Nephron progenitor cell (in vitro differentiated cells): ENCODE data around the gene RHEB.

Experiments
- DNase-seq: peaks from one replicate; pipeline ENCODE4 v3.0.0; 2021
- H3K27ac Mint-ChIP-seq: 2 replicates; pipeline ENCODE4 v1.8.0; 2021; ENCODE audit warnings: mild to moderate bottlenecking, moderate library complexity, mixed read lengths
- H3K27me3 Mint-ChIP-seq: 2 replicates; pipeline ENCODE4 v1.8.0; 2021; ENCODE audit warnings: mild to moderate bottlenecking, low read depth, mixed read lengths; ENCODE audit not compliant: poor library complexity
- H3K36me3 Mint-ChIP-seq: 2 replicates; pipeline ENCODE4 v1.8.0; 2021; ENCODE audit warnings: low read depth, mixed read lengths
- H3K4me1 Mint-ChIP-seq: 2 replicates; pipeline ENCODE4 v1.8.0; 2021; ENCODE audit warnings: mixed read lengths
- H3K4me3 Mint-ChIP-seq: 2 replicates; pipeline ENCODE4 v1.8.0; 2021; ENCODE audit warnings: mild to moderate bottlenecking, moderate library complexity, mixed read lengths
- H3K9me3 Mint-ChIP-seq: 2 replicates; pipeline ENCODE4 v1.8.0; 2021; ENCODE audit warnings: mild to moderate bottlenecking, moderate library complexity, mixed read lengths
- CTCF ChIP-seq: fragments of 200-600 bp; sonication (generic); IDR thresholded peaks from 2 replicates; pipeline ENCODE4 v1.5.0; 2021; ENCODE audit warnings: antibody characterized with exemption

The RHEB gene

GRCh38 chr7:151439855-151440798 is 79.6 kb downstream of the RHEB start, which contains the start of gene CRYGN:
TSS of gene CRYGN (minus strand) at chr7:151440141. CDS start at chr7:151439917, 224 bp downstream.
- H3K27ac Mint-ChIP-seq, result no peak within 1 kb of the TSS
- peak within 1 kb of the TSS; percentile 76 for H3K4me3 Mint-ChIP-seq
- H3K36me3 Mint-ChIP-seq, result no peaks in the 10 kb centered on the region
- H3K27me3 Mint-ChIP-seq, result peaks cover 10% of the 10 kb centered on the region
- TF ChIP-seq CTCF, result no peak
- peaks cover 7% of the 10 kb centered on the region for H3K9me3 Mint-ChIP-seq
- peaks cover 70% of the 10 kb centered on the region for H3K4me1 Mint-ChIP-seq
- DNase-seq, result peak; percentile 55

- Mint-ChIP-seq H3K36me3 (no peaks in the 10 kb centered on the region), H3K27ac (no peak overlapping the region), H3K9me3 (peaks cover 7% of the 10 kb centered on the region), H3K4me3 (peak overlapping the region; percentile 64), H3K4me1 (peaks cover 67% of the 10 kb centered on the region), H3K27me3 (peaks cover 10% of the 10 kb centered on the region)
- no peak for TF ChIP-seq CTCF
- DNase-seq, result no peak
Measured at GRCh38 chr7:151438864-151439601, 80.7 kb downstream of the RHEB start.

GRCh38 chr7:151437866-151438516 is 81.7 kb downstream of the RHEB start:
- peaks cover 10% of the 10 kb centered on the region for H3K27me3 Mint-ChIP-seq
- H3K4me3 Mint-ChIP-seq, result no peak overlapping the region
- no peak overlapping the region for H3K27ac Mint-ChIP-seq
- H3K4me1 Mint-ChIP-seq, result peaks cover 63% of the 10 kb centered on the region
- TF ChIP-seq CTCF, result no peak
- no peaks in the 10 kb centered on the region for H3K36me3 Mint-ChIP-seq
- peaks cover 4% of the 10 kb centered on the region for H3K9me3 Mint-ChIP-seq
- DNase-seq, result no peak

- DNase-seq, result no peak
- peaks cover 10% of the 10 kb centered on the region for H3K27me3 Mint-ChIP-seq
- no peaks in the 10 kb centered on the region for H3K36me3 Mint-ChIP-seq
- H3K9me3 Mint-ChIP-seq, result no peaks in the 10 kb centered on the region
- H3K4me1 Mint-ChIP-seq, result peaks cover 55% of the 10 kb centered on the region
- H3K27ac Mint-ChIP-seq, result no peak overlapping the region
- TF ChIP-seq CTCF, result no peak
- no peak overlapping the region for H3K4me3 Mint-ChIP-seq
Measured at GRCh38 chr7:151437159-151437553, 82.5 kb downstream of the RHEB start.

- DNase-seq, result no peak
- Mint-ChIP-seq H3K4me3 (no peak overlapping the region), H3K9me3 (no peaks in the 10 kb centered on the region), H3K4me1 (peaks cover 49% of the 10 kb centered on the region), H3K27ac (no peak overlapping the region), H3K36me3 (no peaks in the 10 kb centered on the region), H3K27me3 (peaks cover 10% of the 10 kb centered on the region)
- no peak for TF ChIP-seq CTCF
Measured at GRCh38 chr7:151436446-151437158, 83.1 kb downstream of the RHEB start.
